ENCODE results near the gene TMEM87A. TPM values are rescaled to one million over a fixed set of nuclear protein-coding genes. Genes with fewer than 3 reads are reported as not detected.

Gene TMEM87A
- total and polyA plus RNA-seq, 2 of the 8 experiments (the other 6 are each of a cell fraction or from before 2014, with no cell fraction given): 15.2 to 33.1 TPM

- POLR2A ChIA-PET (ENCODE audit: partially characterized antibody): no interaction called here
- Histone ChIP-seq H2BK20ac (ENCODE audit: low read length) (no peak overlapping the region), H3K9me3 (ENCODE audit: insufficient read depth in 2 of 2, low read depth in 1 of 2, low read length in 1 of 2) (no peaks in the 10 kb centered on the region), H2BK120ac (replicated peaks; ENCODE audit: low read depth, low read length) (no peak overlapping the region), H4K20me1 (replicated peaks in 1 of 2; ENCODE audit: control insufficient read depth in 1 of 2, insufficient read depth in 2 of 2, low read length in 2 of 2) (no peaks in the 10 kb centered on the region), H3K4me3 (ENCODE audit: extremely low read depth in 1 of 4, insufficient read depth in 2 of 4, low read depth in 3 of 4, low read length in 4 of 4) (no peak overlapping the region), H2BK15ac (ENCODE audit: low read length) (no peak overlapping the region), H3K56ac (replicated peaks; ENCODE audit: insufficient read length, low read depth, low read length) (no peak overlapping the region), H3K23ac (ENCODE audit: insufficient read length) (no peak overlapping the region), H4K5ac (ENCODE audit: insufficient read length, low read depth, low read length) (no peak overlapping the region), H2AK5ac (ENCODE audit: low read depth, low read length) (no peak overlapping the region), H3K27ac (ENCODE audit: low read depth, low read length) (no peak overlapping the region), H4K91ac (replicated peaks; ENCODE audit: insufficient read length, low read length) (no peak overlapping the region), H3K79me1 (ENCODE audit: low read depth, low read length) (no peaks in the 10 kb centered on the region; the same call in 1 of the 2 replicates), H3K4me2 (ENCODE audit: insufficient read depth in 1 of 2, low read depth in 2 of 2, low read length in 2 of 2) (no peak overlapping the region), H3K9ac (replicated peaks in 1 of 4; ENCODE audit: extremely low read depth in 1 of 4, low read depth in 3 of 4, low read length in 3 of 4) (no peak overlapping the region), H3K27me3 (replicated peaks in 1 of 4; ENCODE audit: control insufficient read depth in 3 of 4, extremely low read depth in 1 of 4, insufficient read depth in 3 of 4, low read length in 3 of 4) (no peaks in the 10 kb centered on the region), H3K4ac (replicated peaks; ENCODE audit: insufficient read length, low read depth, low read length) (no peak overlapping the region), H3K23me2 (ENCODE audit: low read depth, low read length) (no peaks in the 10 kb centered on the region), H2AFZ (ENCODE audit: low read length) (no peak overlapping the region), H3K14ac (ENCODE audit: insufficient read length) (no peak overlapping the region), H4K8ac (ENCODE audit: extremely low read depth, insufficient read depth, low read length) (no peak overlapping the region), H2BK12ac (ENCODE audit: low read depth, low read length) (no peak overlapping the region), H3K4me1 (replicated peaks in 1 of 4; ENCODE audit: control insufficient read depth in 3 of 4, insufficient read depth in 4 of 4, low read length in 3 of 4) (no peaks in the 10 kb centered on the region), H3K36me3 (ENCODE audit: control insufficient read depth in 2 of 4, insufficient read depth in 4 of 4, low read length in 3 of 4) (peaks cover 2 to 74% (median 39%) of the 10 kb centered on the region in 4 experiments), H2BK5ac (ENCODE audit: low read depth, low read length) (no peak overlapping the region), H3K79me2 (ENCODE audit: control insufficient read depth in 1 of 2, insufficient read depth in 2 of 2, low read length in 2 of 2) (peaks cover 0 to 15% of the 10 kb centered on the region in 2 experiments; a peak in 2 of 4 replicates), H3K18ac (ENCODE audit: extremely low read depth, low read length) (no peak overlapping the region)
- FAIRE-seq: no peak
- WGBS, 2 experiments (ENCODE audit: extremely low coverage in 1 of 2, insufficient coverage in 1 of 2, insufficient read length in 1 of 2, insufficient replicate concordance in 2 of 2, low coverage in 1 of 2, low lambda C conversion rate in 2 of 2, missing lambda C conversion rate in 1 of 2): 94% methylated on average over 5 of the region's 5 CpGs; no CpG with 5 or more reads in 1 of the 2 experiments
- CTCF ChIA-PET (ENCODE audit: partially characterized antibody): no interaction called here
- TF ChIP-seq KDM4A (IDR thresholded peaks at IDR 0.05; ENCODE audit: low read depth, low read length, severe bottlenecking): no peak
- TF ChIP-seq E2F6 (IDR thresholded peaks at IDR 0.05): no peak
- no peak for TF ChIP-seq CTCF (IDR thresholded peaks at IDR 0.05; ENCODE audit: control extremely low read depth in 1 of 3, insufficient read depth in 1 of 3, low read depth in 1 of 3, low read length in 3 of 3)
- no peak for TF ChIP-seq EP300 (IDR thresholded peaks at IDR 0.05; ENCODE audit: borderline replicate concordance in 1 of 2, low read depth in 2 of 2, low read length in 2 of 2)
- no peak for TF ChIP-seq SP2 (IDR thresholded peaks at IDR 0.05; ENCODE audit: low read length)
- no peak for TF ChIP-seq POLR2A (IDR thresholded peaks at IDR 0.05; ENCODE audit: control extremely low read depth in 1 of 2, low read depth in 2 of 2, low read length in 2 of 2)
- no peak for TF ChIP-seq HDAC6 (IDR thresholded peaks at IDR 0.05; ENCODE audit: low read depth, low read length)
- no peak for TF ChIP-seq RFX5 (IDR thresholded peaks at IDR 0.05; ENCODE audit: borderline replicate concordance, low read depth, low read length)
- no peak for TF ChIP-seq EGR1 (IDR thresholded peaks at IDR 0.05; ENCODE audit: borderline replicate concordance, low read depth, low read length)
- no peak for TF ChIP-seq SIN3A (conservative IDR thresholded peaks at IDR 0.05 in 1 of 2, IDR thresholded peaks at IDR 0.05 in 1 of 2; ENCODE audit: low read depth in 1 of 2, low read length in 2 of 2)
- no peak for TF ChIP-seq TAF1 (IDR thresholded peaks at IDR 0.05; ENCODE audit: low read depth, low read length)
- DNase-seq (ENCODE audit: low read depth in 1 of 2, low spot score in 2 of 2): no peak
These were observed 8.4 kb downstream of the TMEM87A start for GRCh38 chr15:42264795-42265194.
